Measurements from ENCODE around the gene AFDN.

DNA sequence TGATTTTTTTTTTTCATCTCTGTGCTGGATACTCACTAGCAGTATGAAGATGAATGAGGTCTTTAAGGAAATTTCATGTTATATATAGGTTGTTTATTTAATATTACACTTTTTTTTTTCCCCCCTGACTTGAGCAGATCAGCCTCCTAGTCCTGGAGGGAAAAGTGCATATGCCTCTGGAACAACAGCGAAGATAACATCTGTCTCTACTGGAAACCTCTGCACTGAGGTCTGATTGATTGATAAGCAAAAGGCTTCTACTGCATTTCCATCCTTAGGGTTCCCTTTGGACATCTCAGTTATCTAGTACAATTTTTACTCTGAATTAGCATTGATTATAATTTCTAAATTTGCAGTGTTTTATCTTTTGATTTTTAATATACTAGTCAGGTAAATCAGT, 121.0 kb downstream of the AFDN start:
- TF ChIP-seq, protein P1, sequence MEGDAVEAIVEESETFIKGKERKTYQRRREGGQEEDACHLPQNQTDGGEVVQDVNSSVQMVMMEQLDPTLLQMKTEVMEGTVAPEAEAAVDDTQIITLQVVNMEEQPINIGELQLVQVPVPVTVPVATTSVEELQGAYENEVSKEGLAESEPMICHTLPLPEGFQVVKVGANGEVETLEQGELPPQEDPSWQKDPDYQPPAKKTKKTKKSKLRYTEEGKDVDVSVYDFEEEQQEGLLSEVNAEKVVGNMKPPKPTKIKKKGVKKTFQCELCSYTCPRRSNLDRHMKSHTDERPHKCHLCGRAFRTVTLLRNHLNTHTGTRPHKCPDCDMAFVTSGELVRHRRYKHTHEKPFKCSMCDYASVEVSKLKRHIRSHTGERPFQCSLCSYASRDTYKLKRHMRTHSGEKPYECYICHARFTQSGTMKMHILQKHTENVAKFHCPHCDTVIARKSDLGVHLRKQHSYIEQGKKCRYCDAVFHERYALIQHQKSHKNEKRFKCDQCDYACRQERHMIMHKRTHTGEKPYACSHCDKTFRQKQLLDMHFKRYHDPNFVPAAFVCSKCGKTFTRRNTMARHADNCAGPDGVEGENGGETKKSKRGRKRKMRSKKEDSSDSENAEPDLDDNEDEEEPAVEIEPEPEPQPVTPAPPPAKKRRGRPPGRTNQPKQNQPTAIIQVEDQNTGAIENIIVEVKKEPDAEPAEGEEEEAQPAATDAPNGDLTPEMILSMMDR (IDR thresholded peaks at IDR 0.05), result no peak
- TF ChIP-seq POLR2AphosphoS5 (IDR thresholded peaks at IDR 0.05; ENCODE audit: insufficient read depth in 1 of 2, low read depth in 1 of 2), result no peak

All from vagina (tissue), 2 donors.